H9 (cell line): ENCODE measurements around the gene FNIP2. TPM values are rescaled to one million over a fixed set of nuclear protein-coding genes. Genes with fewer than 3 reads are reported as not detected.

Experiments
- DNase-seq: peaks from one replicate; pipeline ENCODE4 v3.0.0-alpha.2; 2017
- H2AFZ ChIP-seq: one replicate; pipeline ENCODE4 v1.6.1; 2013; ENCODE audit warnings: mild to moderate bottlenecking, low read length, control low read depth, moderate library complexity
- H2AK5ac ChIP-seq: 2 replicates; pipeline ENCODE4 v1.6.1; 2013; ENCODE audit warnings: low read length, control low read depth, mixed read lengths; ENCODE audit not compliant: insufficient read length
- H2BK120ac ChIP-seq: one replicate; pipeline ENCODE4 v1.6.1; 2013; ENCODE audit warnings: low read depth, mild to moderate bottlenecking, low read length, control low read depth, inconsistent platforms; ENCODE audit not compliant: poor library complexity, severe bottlenecking
- H2BK12ac ChIP-seq: 2 replicates; pipeline ENCODE4 v1.6.1; 2013; ENCODE audit warnings: low read length, control low read depth, mixed read lengths, low read depth; ENCODE audit not compliant: insufficient read length
- H2BK15ac ChIP-seq: 2 replicates; pipeline ENCODE4 v1.6.1; 2013; ENCODE audit warnings: low read depth, low read length, control low read depth
- H2BK20ac ChIP-seq: one replicate; pipeline ENCODE4 v1.6.1; 2013; ENCODE audit warnings: low read depth, mild to moderate bottlenecking, low read length, control low read depth, inconsistent platforms; ENCODE audit not compliant: poor library complexity, severe bottlenecking
- H2BK5ac ChIP-seq: 2 replicates; pipeline ENCODE4 v1.6.1; 2013; ENCODE audit warnings: low read length, control low read depth, mixed read lengths; ENCODE audit not compliant: insufficient read length
- H3K14ac ChIP-seq: 2 replicates; pipeline ENCODE4 v1.6.1; 2013; ENCODE audit warnings: low read length, control low read depth; ENCODE audit not compliant: insufficient read depth
- H3K18ac ChIP-seq: 2 replicates; pipeline ENCODE4 v1.6.1; 2013; ENCODE audit warnings: low read depth, mild to moderate bottlenecking, mixed read lengths, low read length, control low read depth; ENCODE audit not compliant: insufficient read length
- H3K23ac ChIP-seq: 2 replicates; pipeline ENCODE4 v1.6.1; 2013; ENCODE audit warnings: low read length, control low read depth, mixed read lengths, low read depth; ENCODE audit not compliant: insufficient read length
- H3K23me2 ChIP-seq: 2 replicates; pipeline ENCODE4 v1.6.1; 2013; ENCODE audit warnings: low read depth, mild to moderate bottlenecking, mixed read lengths, low read length, control low read depth; ENCODE audit not compliant: insufficient read length, poor library complexity, severe bottlenecking
- H3K27ac ChIP-seq: 2 replicates; pipeline ENCODE4 v1.5.1; 2013; ENCODE audit warnings: low read length, control low read depth, mixed read lengths, low read depth; ENCODE audit not compliant: insufficient read length
- H3K27me3 ChIP-seq: 2 replicates; pipeline ENCODE4 v1.6.1; 2013; ENCODE audit warnings: low read length, control low read depth, inconsistent platforms; ENCODE audit not compliant: insufficient read depth
- H3K4ac ChIP-seq: 2 replicates; pipeline ENCODE4 v1.6.1; 2013; ENCODE audit warnings: low read depth, mild to moderate bottlenecking, control low read depth, inconsistent platforms, low read length, moderate library complexity
- H3K4me1 ChIP-seq: 2 replicates; pipeline ENCODE4 v1.6.1; 2013; ENCODE audit warnings: low read length, control low read depth, inconsistent platforms; ENCODE audit not compliant: insufficient read depth
- H3K4me2 ChIP-seq: 2 replicates; pipeline ENCODE4 v1.6.1; 2013; ENCODE audit warnings: low read length, control low read depth, mixed read lengths; ENCODE audit not compliant: insufficient read length, insufficient read depth
- H3K56ac ChIP-seq: 2 replicates; pipeline ENCODE4 v1.6.1; 2013; ENCODE audit warnings: low read depth, mild to moderate bottlenecking, mixed read lengths, low read length, control low read depth; ENCODE audit not compliant: insufficient read length
- H3K79me1 ChIP-seq: 2 replicates; pipeline ENCODE4 v1.6.1; 2013; ENCODE audit warnings: low read depth, mild to moderate bottlenecking, moderate library complexity, low read length, control low read depth, inconsistent platforms; ENCODE audit not compliant: insufficient read depth, poor library complexity, severe bottlenecking
- H3K79me2 ChIP-seq: 2 replicates; pipeline ENCODE4 v1.6.1; 2013; ENCODE audit warnings: low read length, control low read depth, inconsistent platforms; ENCODE audit not compliant: insufficient read depth
- H3K9ac ChIP-seq: 2 replicates; pipeline ENCODE4 v1.6.1; 2013; ENCODE audit warnings: low read length, control low read depth, mixed read lengths; ENCODE audit not compliant: insufficient read length; ENCODE audit errors: extremely low read depth
- H3K9me3 ChIP-seq: one replicate; pipeline ENCODE4 v1.6.1; 2013; ENCODE audit warnings: low read depth, low read length, inconsistent platforms; ENCODE audit not compliant: control insufficient read depth
- H3T11ph ChIP-seq: one replicate; pipeline ENCODE4 v1.6.1; 2013; ENCODE audit warnings: mild to moderate bottlenecking, low read length, control low read depth, inconsistent platforms
- H4K20me1 ChIP-seq: one replicate; pipeline ENCODE4 v1.6.1; 2013; ENCODE audit not compliant: control insufficient read depth, insufficient read length, insufficient read depth
- H4K5ac ChIP-seq: 2 replicates; pipeline ENCODE4 v1.6.1; 2013; ENCODE audit warnings: low read depth, mild to moderate bottlenecking, mixed read lengths, low read length, control low read depth; ENCODE audit not compliant: insufficient read length
- H4K8ac ChIP-seq: replicated peaks from 2 replicates; pipeline ENCODE4 v1.6.1; 2013; ENCODE audit warnings: low read length, control low read depth, mixed read lengths, low read depth; ENCODE audit not compliant: insufficient read length
- H4K91ac ChIP-seq: 2 replicates; pipeline ENCODE4 v1.6.1; 2013; ENCODE audit warnings: low read depth, mild to moderate bottlenecking, moderate library complexity, mixed read lengths, low read length, control low read depth; ENCODE audit not compliant: insufficient read length
- H3K27ac Mint-ChIP-seq, 3 experiments: 2 replicates in 2 of 3; 3 replicates in 1 of 3; pipeline ENCODE4 v1.8.0; 2020 to 2021; ENCODE audit warnings: mixed read lengths in 3 of 3, mild to moderate bottlenecking in 1 of 3, moderate library complexity in 1 of 3
- H3K27me3 Mint-ChIP-seq: 2 replicates; pipeline ENCODE4 v1.8.0; 2021; ENCODE audit warnings: low read depth, mild to moderate bottlenecking, moderate library complexity, mixed read lengths
- H3K36me3 Mint-ChIP-seq, 3 experiments: 2 replicates in 2 of 3; 3 replicates in 1 of 3; pipeline ENCODE4 v1.8.0; 2020 to 2021; ENCODE audit warnings: low read depth in 3 of 3, mixed read lengths in 3 of 3; ENCODE audit not compliant: insufficient read depth in 1 of 3
- H3K4me1 Mint-ChIP-seq, 2 experiments: 2 replicates each; pipeline ENCODE4 v1.8.0; 2020; ENCODE audit warnings: mixed read lengths in 2 of 2
- H3K4me3 Mint-ChIP-seq, 2 experiments: 2 replicates in 1 of 2; 3 replicates in 1 of 2; pipeline ENCODE4 v1.8.0; 2020 to 2021; ENCODE audit warnings: mild to moderate bottlenecking in 2 of 2, mixed read lengths in 2 of 2, moderate library complexity in 1 of 2
- H3K9me3 Mint-ChIP-seq, 2 experiments: 2 replicates in 1 of 2; 3 replicates in 1 of 2; pipeline ENCODE4 v1.8.0; 2020; ENCODE audit warnings: mild to moderate bottlenecking in 2 of 2, mixed read lengths in 2 of 2, moderate library complexity in 1 of 2
- CTCF ChIP-seq: fragments of 200-600 bp; sonication (generic); conservative IDR thresholded peaks from 3 replicates; pipeline ENCODE4 v1.8.0; 2021; ENCODE audit warnings: antibody characterized with exemption, mild to moderate bottlenecking
- whole genome bisulfite sequencing: extraction: QIAGEN DNeasy Blood & Tissue Kit; methylation state at CpG from one replicate; pipeline ENCODE4 v1.1.7; 2013; ENCODE audit warnings: missing lambda C conversion rate, low lambda C conversion rate, mixed read lengths; ENCODE audit not compliant: insufficient read length; ENCODE audit errors: extremely low coverage; 5-methylcytosine and 5-hydroxymethylcytosine counted together
- total RNA-seq: library from RNA; stranded (reverse); gene quantifications from 2 replicates; pipeline ENCODE4 v1.2.1, GENCODE V29; 2021

The FNIP2 gene
- total RNA-seq, 1 experiment from 2014 or later = 9.6 TPM

GRCh38 chr4:158801677-158802076, 32.9 kb downstream of the FNIP2 start:
- no peak overlapping the region for H2AK5ac ChIP-seq
- H3K27ac ChIP-seq = no peak overlapping the region
- H3K79me1 ChIP-seq = no peaks in the 10 kb centered on the region
- Mint-ChIP-seq H3K4me3 (no peak overlapping the region), H3K27ac (no peak overlapping the region), H3K27me3 (no peaks in the 10 kb centered on the region), H3K36me3 (no peaks in the 10 kb centered on the region), H3K9me3 (no peaks in the 10 kb centered on the region), H3K4me1 (peaks cover 22 to 29% of the 10 kb centered on the region in 2 experiments)
- H3K9me3 ChIP-seq = no peaks in the 10 kb centered on the region
- H3K27me3 ChIP-seq = no peaks in the 10 kb centered on the region; the same call in 1 of the 2 replicates
- H3K14ac ChIP-seq = no peak overlapping the region
- no peak for DNase-seq
- H3K9ac ChIP-seq = no peak overlapping the region
- no peak overlapping the region for H3K18ac ChIP-seq
- H3K4me1 ChIP-seq = peaks cover 4% of the 10 kb centered on the region; the same call in 1 of the 2 replicates
- no peak overlapping the region for H3K56ac ChIP-seq
- H2BK20ac ChIP-seq = no peak overlapping the region
- WGBS = no CpG with 5 or more reads among the region's 3 CpGs
- no peak overlapping the region for H3T11ph ChIP-seq
- H3K23ac ChIP-seq = no peak overlapping the region
- H3K79me2 ChIP-seq = no peaks in the 10 kb centered on the region
- H3K4ac ChIP-seq = no peak overlapping the region
- H4K8ac ChIP-seq = no peak overlapping the region
- no peak overlapping the region for H4K91ac ChIP-seq
- no peak overlapping the region for H2BK12ac ChIP-seq
- no peak overlapping the region for H3K4me2 ChIP-seq
- H2BK15ac ChIP-seq = no peak overlapping the region
- no peak overlapping the region for H2AFZ ChIP-seq
- no peak overlapping the region for H2BK120ac ChIP-seq
- no peak for TF ChIP-seq CTCF
- H2BK5ac ChIP-seq = no peak overlapping the region
- no peaks in the 10 kb centered on the region for H3K23me2 ChIP-seq
- H4K5ac ChIP-seq = no peak overlapping the region
- no peaks in the 10 kb centered on the region for H4K20me1 ChIP-seq
